Ureter (tissue), 1 donor: ENCODE measurements around the gene UCKL1. TPM values are rescaled to one million over a fixed set of nuclear protein-coding genes. Genes with fewer than 3 reads are reported as not detected.

ENCODE experiments used
- DNase-seq: peaks from one replicate; pipeline ENCODE4 v3.0.0-alpha.2; 2020; ENCODE audit warnings: low spot score
- total RNA-seq: library from RNA; stranded (reverse); gene quantifications from one replicate; pipeline ENCODE4 v1.2.4, GENCODE V29; 2023
- donor health status: DM: yes; HTN: yes; CAD: no.

Gene UCKL1
- total RNA-seq, 1 donor from 2014 or later: 47.6 TPM

- no peak for DNase-seq
Observed at GRCh38 chr20:63891061-63892002, 64.9 kb downstream of the UCKL1 start.

GRCh38 chr20:63890616-63891015 is 65.6 kb downstream of the UCKL1 start:
- DNase-seq: no peak

GRCh38 chr20:63890201-63890576 is 66.0 kb downstream of the UCKL1 start:
- DNase-seq: no peak

Other genes with a start within 250 kb of the UCKL1 start
- gene ARFRP1, start 248.4 kb downstream of the UCKL1 start, total RNA-seq: 69.8 TPM
- 29.4 TPM for gene ZGPAT, start 248.4 kb downstream of the UCKL1 start, total RNA-seq
- 7.3 TPM for gene LIME1, start 219.8 kb downstream of the UCKL1 start, total RNA-seq
- 93.6 TPM for gene SLC2A4RG, start 216.6 kb downstream of the UCKL1 start, total RNA-seq
- gene ZBTB46, start 125.2 kb downstream of the UCKL1 start, total RNA-seq: 10.2 TPM
- gene ABHD16B, start 94.9 kb downstream of the UCKL1 start, total RNA-seq: not detected
- 85.4 TPM for gene TPD52L2, start 91.1 kb downstream of the UCKL1 start, total RNA-seq
- gene DNAJC5, start 61.3 kb downstream of the UCKL1 start, total RNA-seq: 52.4 TPM
- 31.2 TPM for gene ZNF512B, start 13.5 kb upstream of the UCKL1 start, total RNA-seq
- 17.4 TPM for gene SAMD10, start 23.2 kb upstream of the UCKL1 start, total RNA-seq
- 75.0 TPM for gene PRPF6, start 24.7 kb upstream of the UCKL1 start, total RNA-seq
- gene C20orf204, start 79.8 kb upstream of the UCKL1 start, total RNA-seq: 1.9 TPM
- 28.1 TPM for gene SOX18, start 93.2 kb upstream of the UCKL1 start, total RNA-seq
- 43.6 TPM for gene TCEA2, start 106.8 kb upstream of the UCKL1 start, total RNA-seq
- gene RGS19, start 123.1 kb upstream of the UCKL1 start, total RNA-seq: 10.3 TPM
- 0.42 TPM for gene OPRL1, start 123.7 kb upstream of the UCKL1 start, total RNA-seq
- gene LKAAEAR1, start 128.0 kb upstream of the UCKL1 start, total RNA-seq: not detected
- gene NPBWR2, start 151.1 kb upstream of the UCKL1 start, total RNA-seq: not detected
- gene MYT1, start 208.0 kb upstream of the UCKL1 start, total RNA-seq: 0.18 TPM